IMR-90 (cell line): ENCODE results near the gene ARMH4.

Experiments used
- BHLHE40 ChIP-seq: fragments of 150-350 bp; IDR thresholded peaks from 2 replicates; pipeline ENCODE4 v1.6.1; 2016; ENCODE audit warnings: mild to moderate bottlenecking, low read depth, low read length
- CHD1 ChIP-seq: IDR thresholded peaks from 2 replicates; pipeline ENCODE4 v1.6.1; 2012; ENCODE audit warnings: low read depth, low read length, improper control_type of control experiment
- FOS ChIP-seq: fragments of 150-350 bp; IDR thresholded peaks from 2 replicates; pipeline ENCODE4 v1.6.1; 2016; ENCODE audit warnings: low read depth, low read length
- MAFK ChIP-seq: IDR thresholded peaks from 2 replicates; pipeline ENCODE4 v1.6.1; 2012; ENCODE audit warnings: low read depth, low read length, improper control_type of control experiment
- MXI1 ChIP-seq: IDR thresholded peaks from 2 replicates; pipeline ENCODE4 v1.6.1; 2012; ENCODE audit warnings: low read depth, mild to moderate bottlenecking, low read length, moderate library complexity, borderline replicate concordance
- POLR2A ChIP-seq: IDR thresholded peaks from 2 replicates; pipeline ENCODE4 v1.6.1; 2012; ENCODE audit warnings: mild to moderate bottlenecking, low read depth, low read length
- RAD21 ChIP-seq: IDR thresholded peaks from 2 replicates; pipeline ENCODE4 v1.6.1; 2012; ENCODE audit warnings: low read length, improper control_type of control experiment
- RFX5 ChIP-seq: IDR thresholded peaks from 2 replicates; pipeline ENCODE4 v1.8.0; 2012; ENCODE audit warnings: low read depth, mild to moderate bottlenecking, low read length, moderate library complexity
- SMC3 ChIP-seq: fragments of 150-350 bp; IDR thresholded peaks from 2 replicates; pipeline ENCODE4 v1.6.1; 2016; ENCODE audit warnings: low read depth, mild to moderate bottlenecking, antibody characterized with exemption, low read length, moderate library complexity
- USF2 ChIP-seq: fragments of 150-350 bp; IDR thresholded peaks from 2 replicates; pipeline ENCODE4 v1.6.1; 2017; ENCODE audit warnings: mild to moderate bottlenecking, antibody characterized with exemption, low read length, low read depth
- TF ChIP-seq, protein P1 (sequence below): conservative IDR thresholded peaks from 2 replicates; pipeline ENCODE4 v1.5.1; 2012; ENCODE audit warnings: mild to moderate bottlenecking, low read depth, low read length, improper control_type of control experiment
- TF ChIP-seq, protein P2 (sequence below): fragments of 150-350 bp; IDR thresholded peaks from 2 replicates; pipeline ENCODE4 v1.6.1; 2016; ENCODE audit warnings: low read depth, mild to moderate bottlenecking, low read length, moderate library complexity, borderline replicate concordance

GRCh38 chr14:58026219-58026618 lies 125.8 kb downstream of the ARMH4 start:
- TF ChIP-seq, protein P1, sequence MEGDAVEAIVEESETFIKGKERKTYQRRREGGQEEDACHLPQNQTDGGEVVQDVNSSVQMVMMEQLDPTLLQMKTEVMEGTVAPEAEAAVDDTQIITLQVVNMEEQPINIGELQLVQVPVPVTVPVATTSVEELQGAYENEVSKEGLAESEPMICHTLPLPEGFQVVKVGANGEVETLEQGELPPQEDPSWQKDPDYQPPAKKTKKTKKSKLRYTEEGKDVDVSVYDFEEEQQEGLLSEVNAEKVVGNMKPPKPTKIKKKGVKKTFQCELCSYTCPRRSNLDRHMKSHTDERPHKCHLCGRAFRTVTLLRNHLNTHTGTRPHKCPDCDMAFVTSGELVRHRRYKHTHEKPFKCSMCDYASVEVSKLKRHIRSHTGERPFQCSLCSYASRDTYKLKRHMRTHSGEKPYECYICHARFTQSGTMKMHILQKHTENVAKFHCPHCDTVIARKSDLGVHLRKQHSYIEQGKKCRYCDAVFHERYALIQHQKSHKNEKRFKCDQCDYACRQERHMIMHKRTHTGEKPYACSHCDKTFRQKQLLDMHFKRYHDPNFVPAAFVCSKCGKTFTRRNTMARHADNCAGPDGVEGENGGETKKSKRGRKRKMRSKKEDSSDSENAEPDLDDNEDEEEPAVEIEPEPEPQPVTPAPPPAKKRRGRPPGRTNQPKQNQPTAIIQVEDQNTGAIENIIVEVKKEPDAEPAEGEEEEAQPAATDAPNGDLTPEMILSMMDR, result no peak
- TF ChIP-seq USF2 (no peak), CHD1 (no peak), POLR2A (no peak), MXI1 (no peak), FOS (no peak), SMC3 (no peak), RAD21 (no peak), RFX5 (no peak), MAFK (no peak), BHLHE40 (no peak)
- TF ChIP-seq, protein P2, sequence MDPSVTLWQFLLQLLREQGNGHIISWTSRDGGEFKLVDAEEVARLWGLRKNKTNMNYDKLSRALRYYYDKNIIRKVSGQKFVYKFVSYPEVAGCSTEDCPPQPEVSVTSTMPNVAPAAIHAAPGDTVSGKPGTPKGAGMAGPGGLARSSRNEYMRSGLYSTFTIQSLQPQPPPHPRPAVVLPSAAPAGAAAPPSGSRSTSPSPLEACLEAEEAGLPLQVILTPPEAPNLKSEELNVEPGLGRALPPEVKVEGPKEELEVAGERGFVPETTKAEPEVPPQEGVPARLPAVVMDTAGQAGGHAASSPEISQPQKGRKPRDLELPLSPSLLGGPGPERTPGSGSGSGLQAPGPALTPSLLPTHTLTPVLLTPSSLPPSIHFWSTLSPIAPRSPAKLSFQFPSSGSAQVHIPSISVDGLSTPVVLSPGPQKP, result no peak
